Measurements from ENCODE around the gene PLCH2.
"Not testable (repeated sequence)": the region's sequence is repeated elsewhere in the genome, so short reads cannot be mapped to it uniquely, and the experiment has no call there.

The PLCH2 gene

DNA sequence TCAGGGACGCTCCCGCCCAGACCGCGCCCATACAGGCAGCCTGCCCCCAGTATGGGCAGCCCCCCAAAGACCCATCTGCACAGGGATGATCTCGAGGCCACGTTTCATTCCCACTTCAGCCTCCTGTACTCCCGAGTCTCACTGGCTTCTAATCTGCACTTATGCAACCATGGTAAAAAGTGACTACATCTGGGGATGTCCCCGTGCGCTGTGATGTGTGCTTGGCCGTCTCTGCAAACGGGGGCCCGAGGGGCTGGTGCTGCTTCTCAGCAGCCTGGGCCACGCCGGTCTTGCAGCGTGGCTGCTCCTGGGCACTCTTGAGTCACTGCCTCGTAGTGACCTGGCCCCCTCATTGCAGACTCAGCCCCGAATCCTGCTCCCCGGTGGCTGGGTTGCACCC lies 17.4 kb upstream of the PLCH2 start:
- H3K79me2 ChIP-seq (ENCODE audit: insufficient read depth, low read length) = no peaks in the 10 kb centered on the region
- H3K9ac ChIP-seq (ENCODE audit: low read length) = no peak overlapping the region
- TF ChIP-seq, protein P1, sequence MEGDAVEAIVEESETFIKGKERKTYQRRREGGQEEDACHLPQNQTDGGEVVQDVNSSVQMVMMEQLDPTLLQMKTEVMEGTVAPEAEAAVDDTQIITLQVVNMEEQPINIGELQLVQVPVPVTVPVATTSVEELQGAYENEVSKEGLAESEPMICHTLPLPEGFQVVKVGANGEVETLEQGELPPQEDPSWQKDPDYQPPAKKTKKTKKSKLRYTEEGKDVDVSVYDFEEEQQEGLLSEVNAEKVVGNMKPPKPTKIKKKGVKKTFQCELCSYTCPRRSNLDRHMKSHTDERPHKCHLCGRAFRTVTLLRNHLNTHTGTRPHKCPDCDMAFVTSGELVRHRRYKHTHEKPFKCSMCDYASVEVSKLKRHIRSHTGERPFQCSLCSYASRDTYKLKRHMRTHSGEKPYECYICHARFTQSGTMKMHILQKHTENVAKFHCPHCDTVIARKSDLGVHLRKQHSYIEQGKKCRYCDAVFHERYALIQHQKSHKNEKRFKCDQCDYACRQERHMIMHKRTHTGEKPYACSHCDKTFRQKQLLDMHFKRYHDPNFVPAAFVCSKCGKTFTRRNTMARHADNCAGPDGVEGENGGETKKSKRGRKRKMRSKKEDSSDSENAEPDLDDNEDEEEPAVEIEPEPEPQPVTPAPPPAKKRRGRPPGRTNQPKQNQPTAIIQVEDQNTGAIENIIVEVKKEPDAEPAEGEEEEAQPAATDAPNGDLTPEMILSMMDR (IDR thresholded peaks at IDR 0.05; ENCODE audit: low read length) = no peak
- no peak for TF ChIP-seq EZH2 (IDR thresholded peaks at IDR 0.05; ENCODE audit: borderline replicate concordance, low read length)
- H3K9me2 ChIP-seq (ENCODE audit: low read depth, low read length) = no peaks in the 10 kb centered on the region
- no peak overlapping the region for H3K4me2 ChIP-seq (ENCODE audit: low read length)
- H3K4me3 ChIP-seq (ENCODE audit: low read depth, low read length, poor library complexity, severe bottlenecking) = no peak overlapping the region
- no peaks in the 10 kb centered on the region for H3K36me3 ChIP-seq (ENCODE audit: insufficient read depth, low read length)
- no peak overlapping the region for H2AFZ ChIP-seq (ENCODE audit: low read length)
- H3K9me3 ChIP-seq (ENCODE audit: low read length) = no peaks in the 10 kb centered on the region
- H3K4me1 ChIP-seq (ENCODE audit: insufficient read depth, low read length, severe bottlenecking) = no peaks in the 10 kb centered on the region
- H3K27me3 ChIP-seq (ENCODE audit: insufficient read depth, low read length) = 0 out of 2 replicates have a peak, but pooled peaks cover 3% of the 10 kb centered on the region
- no peaks in the 10 kb centered on the region for H3F3A ChIP-seq (ENCODE audit: insufficient read depth, low read length)
- H4K20me1 ChIP-seq (ENCODE audit: insufficient read depth, low read length) = no peaks in the 10 kb centered on the region
- H3K27ac ChIP-seq (ENCODE audit: low read depth, low read length, poor library complexity, severe bottlenecking) = no peak overlapping the region

DNA sequence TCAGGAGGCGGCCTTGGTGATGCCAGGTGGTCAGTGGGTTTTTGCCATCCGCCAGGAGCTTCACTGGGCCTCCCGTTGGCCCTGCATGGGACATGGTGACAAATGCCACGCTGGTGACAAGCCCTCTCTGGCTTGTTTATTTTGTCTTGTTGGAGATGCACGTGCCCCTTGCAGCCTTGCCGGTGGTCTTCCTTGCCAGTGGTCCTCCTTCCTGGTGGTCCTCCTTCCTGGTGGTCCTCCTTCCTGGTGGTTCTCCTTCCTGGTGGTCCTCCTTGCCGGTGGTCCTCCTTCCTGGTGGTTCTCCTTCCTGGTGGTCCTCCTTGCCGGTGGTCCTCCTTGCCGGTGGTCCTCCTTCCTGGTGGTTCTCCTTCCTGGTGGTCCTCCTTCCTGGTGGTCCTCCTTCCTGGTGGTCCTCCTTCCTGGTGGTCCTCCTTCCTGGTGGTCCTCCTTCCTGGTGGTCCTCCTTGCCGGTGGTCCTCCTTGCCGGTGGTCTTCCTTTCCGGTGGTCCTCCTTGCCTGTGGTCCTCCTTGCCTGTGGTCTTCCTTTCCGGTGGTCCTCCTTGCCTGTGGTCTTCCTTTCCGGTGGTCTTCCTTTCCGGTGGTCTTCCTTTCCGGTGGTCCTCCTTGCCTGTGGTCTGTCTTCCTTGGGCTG lies 16.9 kb upstream of the PLCH2 start:
- H3K79me2 ChIP-seq (ENCODE audit: insufficient read depth, low read length); H2AFZ ChIP-seq (ENCODE audit: low read length); H3K4me1 ChIP-seq (ENCODE audit: insufficient read depth, low read length, severe bottlenecking); H3K27me3 ChIP-seq (ENCODE audit: insufficient read depth, low read length); H3K27ac ChIP-seq (ENCODE audit: low read depth, low read length, poor library complexity, severe bottlenecking); H3K9me3 ChIP-seq (ENCODE audit: low read length); H3K9me2 ChIP-seq (ENCODE audit: low read depth, low read length); H3K36me3 ChIP-seq (ENCODE audit: insufficient read depth, low read length); H3K4me3 ChIP-seq (ENCODE audit: low read depth, low read length, poor library complexity, severe bottlenecking); H4K20me1 ChIP-seq (ENCODE audit: insufficient read depth, low read length); H3K4me2 ChIP-seq (ENCODE audit: low read length); H3F3A ChIP-seq (ENCODE audit: insufficient read depth, low read length); H3K9ac ChIP-seq (ENCODE audit: low read length): not testable (repeated sequence)

DNA sequence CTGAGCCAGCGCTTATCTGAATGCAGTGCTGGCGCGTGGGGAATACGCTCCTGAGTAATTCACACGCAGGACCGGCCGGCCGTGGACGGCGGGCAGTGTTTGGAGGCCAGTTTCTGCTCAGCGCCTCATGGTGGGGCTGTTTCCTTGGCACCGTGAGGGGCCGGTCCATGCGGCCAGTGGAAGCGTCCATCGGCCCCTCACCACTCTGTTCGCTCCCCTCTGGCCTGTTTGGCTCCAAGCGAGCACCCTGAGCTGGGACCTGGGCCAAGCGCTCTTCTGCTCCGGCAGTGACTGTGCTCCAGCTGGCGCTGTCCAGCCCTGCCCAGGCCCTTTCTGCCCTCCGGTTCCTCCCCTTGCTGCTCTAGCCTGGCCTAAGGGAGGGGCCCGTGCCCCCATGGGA lies 16.3 kb upstream of the PLCH2 start:
- no peak overlapping the region for H3K4me3 ChIP-seq (ENCODE audit: low read depth, low read length, poor library complexity, severe bottlenecking)

More for the DNA sequence above, 16.3 kb upstream of the PLCH2 start:
- Histone ChIP-seq H3K4me1 (ENCODE audit: insufficient read depth, low read length, severe bottlenecking) (no peaks in the 10 kb centered on the region), H3K9ac (ENCODE audit: low read length) (no peak overlapping the region), H3K36me3 (ENCODE audit: insufficient read depth, low read length) (no peaks in the 10 kb centered on the region), H3K4me2 (ENCODE audit: low read length) (no peak overlapping the region), H3K79me2 (ENCODE audit: insufficient read depth, low read length) (no peaks in the 10 kb centered on the region), H3F3A (ENCODE audit: insufficient read depth, low read length) (no peaks in the 10 kb centered on the region), H3K9me2 (ENCODE audit: low read depth, low read length) (no peaks in the 10 kb centered on the region), H3K27me3 (ENCODE audit: insufficient read depth, low read length) (0 out of 2 replicates have a peak, but pooled peaks cover 3% of the 10 kb centered on the region), H4K20me1 (ENCODE audit: insufficient read depth, low read length) (no peaks in the 10 kb centered on the region), H2AFZ (ENCODE audit: low read length) (no peak overlapping the region), H3K9me3 (ENCODE audit: low read length) (no peaks in the 10 kb centered on the region), H3K27ac (ENCODE audit: low read depth, low read length, poor library complexity, severe bottlenecking) (no peak overlapping the region)
- TF ChIP-seq, protein P1 (IDR thresholded peaks at IDR 0.05; ENCODE audit: low read length) = no peak
- no peak for TF ChIP-seq EZH2 (IDR thresholded peaks at IDR 0.05; ENCODE audit: borderline replicate concordance, low read length)
